GM12865 (cell line): ENCODE results near the gene FHIT.

ENCODE experiments used
- DNase-seq: peaks from one replicate; pipeline ENCODE4 v3.0.0; 2010; ENCODE audit warnings: low read depth
- H3K4me3 ChIP-seq: 2 replicates; pipeline ENCODE4 v1.5.1; 2011; ENCODE audit warnings: mild to moderate bottlenecking, low read depth, low read length, control low read depth
- CTCF ChIP-seq: IDR thresholded peaks from 2 replicates; pipeline ENCODE4 v1.5.1; 2011; ENCODE audit warnings: low read length, control low read depth, low read depth, inconsistent platforms; ENCODE audit not compliant: insufficient read depth; ENCODE audit errors: missing control alignments

The FHIT gene

DNA sequence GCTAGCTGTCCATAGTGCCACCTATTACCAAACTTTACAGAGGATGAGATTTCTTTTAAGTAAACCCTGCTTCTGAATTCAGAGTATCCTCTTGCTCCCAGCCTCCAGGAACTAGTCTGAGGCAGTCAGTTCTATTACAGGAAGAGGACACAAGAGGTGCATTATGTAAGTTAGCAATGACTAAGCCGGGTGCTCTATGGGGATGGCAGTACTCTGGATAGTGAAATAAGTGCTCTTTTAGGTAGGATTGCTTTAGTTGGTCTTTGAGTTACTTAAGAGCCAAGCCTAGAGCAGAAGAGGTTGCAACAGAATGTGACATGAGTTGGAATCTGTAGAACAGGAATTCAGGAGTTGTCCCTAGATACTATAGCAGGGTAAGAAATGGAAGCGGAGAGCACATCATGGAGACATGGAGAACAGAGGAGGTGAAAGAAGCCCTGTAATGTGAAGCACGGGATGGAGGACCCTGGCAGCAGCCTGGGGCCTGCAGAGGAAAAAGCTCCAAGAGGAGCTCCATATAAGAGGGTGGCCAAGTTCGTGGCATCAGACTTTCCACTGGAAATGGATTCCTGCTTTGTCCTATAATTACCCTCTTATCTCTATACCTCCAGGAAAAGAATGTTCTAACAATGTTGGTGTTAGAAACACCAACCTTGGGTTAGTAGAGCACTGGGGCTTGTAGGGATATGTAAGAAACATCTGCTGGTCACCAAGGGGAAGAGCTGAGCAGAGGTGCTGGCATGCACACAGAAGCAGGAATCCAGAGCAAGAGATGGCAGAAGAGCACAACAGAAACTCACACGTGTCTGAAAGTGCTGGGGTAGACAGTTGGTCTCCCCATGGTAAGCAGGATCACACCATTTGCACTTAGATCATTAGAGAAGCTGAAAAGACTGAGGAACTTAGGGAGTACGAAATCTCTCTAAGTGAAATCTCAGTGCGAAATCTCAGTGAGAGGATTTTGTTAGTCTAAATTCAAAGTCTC is 851.1 kb downstream of the FHIT start:
- TF ChIP-seq CTCF, result no peak
- DNase-seq, result no peak
- no peak overlapping the region for H3K4me3 ChIP-seq

GRCh38 chr3:60399292-60399691 is 852.0 kb downstream of the FHIT start:
- H3K4me3 ChIP-seq, result no peak overlapping the region
- no peak for TF ChIP-seq CTCF
- DNase-seq, result no peak

DNA sequence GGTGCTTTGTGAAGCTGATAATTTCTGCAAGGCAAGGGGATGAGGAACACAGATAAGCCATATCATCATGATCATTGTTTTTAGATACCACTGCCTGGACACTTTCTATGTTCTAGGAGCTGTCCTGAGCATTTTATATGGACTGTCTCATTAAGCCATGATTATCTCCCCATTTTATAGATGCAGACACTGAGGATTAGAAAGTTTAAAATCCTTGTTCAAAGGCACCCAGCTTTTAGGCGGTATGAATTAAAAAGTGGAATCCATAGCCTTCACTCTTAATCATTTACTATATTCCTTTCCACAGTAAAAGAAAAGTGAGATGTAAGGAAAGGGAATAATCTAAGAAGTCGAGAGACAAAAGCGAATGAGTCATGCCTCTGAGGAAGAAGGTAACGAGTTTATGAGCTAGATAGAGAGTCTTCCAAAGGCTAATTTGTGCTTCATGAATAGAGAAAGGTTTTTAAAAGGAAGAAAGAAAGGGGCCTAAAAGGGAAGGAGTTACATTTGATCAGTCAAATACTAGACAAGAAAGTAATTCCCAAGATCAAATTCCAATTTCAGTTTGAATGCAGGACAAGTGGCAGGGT is 856.0 kb downstream of the FHIT start:
- no peak for TF ChIP-seq CTCF
- no peak overlapping the region for H3K4me3 ChIP-seq
- DNase-seq, result no peak

- no peak for DNase-seq
- no peak overlapping the region for H3K4me3 ChIP-seq
- TF ChIP-seq CTCF, result no peak
Measured at GRCh38 chr3:60393946-60394345, 857.3 kb downstream of the FHIT start.

- DNase-seq, result no peak
- TF ChIP-seq CTCF, result no peak
- H3K4me3 ChIP-seq, result no peak overlapping the region
Measured at GRCh38 chr3:60392501-60392900, 858.8 kb downstream of the FHIT start.

DNA sequence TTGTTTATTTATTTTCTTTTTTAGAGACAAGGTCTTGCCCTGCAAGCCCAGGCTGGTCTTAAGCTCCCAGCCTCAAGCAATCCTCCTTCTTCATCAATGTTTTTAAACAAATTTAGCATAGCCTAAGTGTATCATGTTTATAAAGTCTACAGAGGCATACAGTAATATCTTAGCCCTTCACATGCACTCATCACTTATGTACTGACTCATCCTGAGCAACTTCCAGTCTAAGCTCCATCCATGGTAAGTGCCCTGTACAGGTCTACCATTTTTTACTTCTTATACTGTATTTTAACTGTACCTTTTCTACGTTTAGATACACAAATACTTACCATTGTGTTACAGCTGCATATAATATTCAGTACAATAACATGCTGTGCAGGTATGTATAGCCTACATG is 860.0 kb downstream of the FHIT start:
- no peak for TF ChIP-seq CTCF
- no peak for DNase-seq

DNA sequence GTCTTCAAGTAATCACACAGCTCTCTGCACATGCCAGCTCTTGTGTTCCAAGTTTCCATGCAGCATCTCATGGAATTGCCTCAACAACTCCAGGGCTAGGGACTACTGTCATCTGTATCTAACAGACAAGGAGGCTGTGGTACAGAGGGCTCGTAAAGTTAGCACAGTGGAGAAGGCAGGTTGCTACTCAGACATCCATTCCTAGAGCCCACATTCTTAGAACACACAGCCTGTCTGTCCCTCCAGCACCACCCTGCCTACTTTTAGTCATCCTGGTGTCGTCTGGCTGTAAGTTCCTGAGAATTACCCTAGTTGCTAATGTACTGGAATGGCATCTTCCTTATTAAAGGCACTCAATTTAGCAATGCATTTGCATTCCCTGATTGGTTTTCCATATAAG is 862.5 kb downstream of the FHIT start:
- no peak for TF ChIP-seq CTCF
- no peak overlapping the region for H3K4me3 ChIP-seq
- no peak for DNase-seq

More for the DNA sequence above, 860.0 kb downstream of the FHIT start:
- H3K4me3 ChIP-seq, result no peak overlapping the region
